ENCODE results near the gene PTCH2.

PTCH2 gene

GRCh38 chr1:44785501-44786137, 57.4 kb downstream of the PTCH2 start:
- in situ Hi-C loops (cut with HindIII; ENCODE audit: low sequenced_read_pairs), result no loop called here
- TF ChIP-seq, protein P1, sequence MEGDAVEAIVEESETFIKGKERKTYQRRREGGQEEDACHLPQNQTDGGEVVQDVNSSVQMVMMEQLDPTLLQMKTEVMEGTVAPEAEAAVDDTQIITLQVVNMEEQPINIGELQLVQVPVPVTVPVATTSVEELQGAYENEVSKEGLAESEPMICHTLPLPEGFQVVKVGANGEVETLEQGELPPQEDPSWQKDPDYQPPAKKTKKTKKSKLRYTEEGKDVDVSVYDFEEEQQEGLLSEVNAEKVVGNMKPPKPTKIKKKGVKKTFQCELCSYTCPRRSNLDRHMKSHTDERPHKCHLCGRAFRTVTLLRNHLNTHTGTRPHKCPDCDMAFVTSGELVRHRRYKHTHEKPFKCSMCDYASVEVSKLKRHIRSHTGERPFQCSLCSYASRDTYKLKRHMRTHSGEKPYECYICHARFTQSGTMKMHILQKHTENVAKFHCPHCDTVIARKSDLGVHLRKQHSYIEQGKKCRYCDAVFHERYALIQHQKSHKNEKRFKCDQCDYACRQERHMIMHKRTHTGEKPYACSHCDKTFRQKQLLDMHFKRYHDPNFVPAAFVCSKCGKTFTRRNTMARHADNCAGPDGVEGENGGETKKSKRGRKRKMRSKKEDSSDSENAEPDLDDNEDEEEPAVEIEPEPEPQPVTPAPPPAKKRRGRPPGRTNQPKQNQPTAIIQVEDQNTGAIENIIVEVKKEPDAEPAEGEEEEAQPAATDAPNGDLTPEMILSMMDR (IDR thresholded peaks at IDR 0.05; ENCODE audit: low read depth, low read length), result no peak
- peak overlapping the region; percentile 27 for H3K4me3 ChIP-seq (ENCODE audit: low read depth, low read length)
- DNase-seq (ENCODE audit: low read depth, low spot score), result no peak

- no peak for DNase-seq (ENCODE audit: low read depth, low spot score)
- no peak overlapping the region for H3K4me3 ChIP-seq (ENCODE audit: low read depth, low read length)
- TF ChIP-seq, protein P1 (IDR thresholded peaks at IDR 0.05; ENCODE audit: low read depth, low read length), result no peak
- in situ Hi-C loops (cut with HindIII; ENCODE audit: low sequenced_read_pairs), result no loop called here
These were observed 58.0 kb downstream of the PTCH2 start for GRCh38 chr1:44785029-44785380.

DNA sequence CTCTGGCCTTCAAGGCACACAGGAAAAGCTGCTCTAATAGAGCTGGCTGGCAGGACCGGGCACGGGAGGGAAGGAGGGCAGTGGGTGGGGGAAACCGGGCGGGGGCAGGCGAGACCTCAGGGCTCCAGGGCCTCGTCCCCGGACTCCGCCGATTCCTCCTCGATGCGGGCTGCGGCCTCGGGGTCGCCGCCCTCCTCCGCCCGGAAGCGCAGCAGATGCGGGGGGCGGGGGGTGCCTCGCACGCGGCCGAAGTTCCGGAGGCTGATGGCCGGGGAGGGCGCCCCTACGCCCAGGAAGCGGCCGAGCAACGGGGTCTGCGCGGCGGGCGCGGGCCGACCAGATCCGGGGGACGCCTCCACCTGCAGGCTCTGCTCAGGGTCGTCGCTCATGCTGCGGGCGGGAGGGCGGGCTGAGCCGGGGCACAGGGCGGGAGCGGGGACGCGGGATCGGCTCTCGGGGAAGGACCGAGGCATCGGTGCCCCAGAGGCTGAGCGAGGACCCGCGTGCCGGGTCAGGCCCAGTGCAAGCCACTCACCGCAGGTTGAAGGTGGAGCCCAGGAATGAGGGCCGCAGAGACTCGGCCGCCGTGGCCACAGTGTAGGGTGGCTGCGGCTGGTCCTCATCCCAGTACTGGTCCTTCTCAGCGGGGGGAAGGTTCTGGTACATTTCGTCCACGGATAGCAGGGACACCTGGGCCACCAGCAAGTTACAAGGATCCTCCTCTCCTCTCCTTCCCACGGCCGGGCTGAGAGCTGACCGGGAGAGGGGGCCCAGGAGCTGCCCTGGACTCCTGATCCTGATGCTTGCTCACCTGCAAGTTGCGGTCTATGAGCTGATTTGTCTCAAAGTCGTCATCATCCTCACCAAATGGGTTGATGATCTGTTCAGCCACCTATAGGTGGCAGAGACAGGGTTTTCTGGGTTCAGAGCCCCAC, 58.7 kb downstream of the PTCH2 start:
- in situ Hi-C loops (cut with HindIII; ENCODE audit: low sequenced_read_pairs), result no loop called here
- TF ChIP-seq, protein P1 (IDR thresholded peaks at IDR 0.05; ENCODE audit: low read depth, low read length), result peak; percentile 12
- peak overlapping the region; percentile 26 for H3K4me3 ChIP-seq (ENCODE audit: low read depth, low read length)
- DNase-seq (ENCODE audit: low read depth, low spot score), result no peak

GRCh38 chr1:44783697-44784093, 59.4 kb downstream of the PTCH2 start:
- in situ Hi-C loops (cut with HindIII; ENCODE audit: low sequenced_read_pairs), result no loop called here
- DNase-seq (ENCODE audit: low read depth, low spot score), result no peak
- TF ChIP-seq, protein P1 (IDR thresholded peaks at IDR 0.05; ENCODE audit: low read depth, low read length), result no peak
- H3K4me3 ChIP-seq (ENCODE audit: low read depth, low read length), result peak overlapping the region; percentile 26

DNA sequence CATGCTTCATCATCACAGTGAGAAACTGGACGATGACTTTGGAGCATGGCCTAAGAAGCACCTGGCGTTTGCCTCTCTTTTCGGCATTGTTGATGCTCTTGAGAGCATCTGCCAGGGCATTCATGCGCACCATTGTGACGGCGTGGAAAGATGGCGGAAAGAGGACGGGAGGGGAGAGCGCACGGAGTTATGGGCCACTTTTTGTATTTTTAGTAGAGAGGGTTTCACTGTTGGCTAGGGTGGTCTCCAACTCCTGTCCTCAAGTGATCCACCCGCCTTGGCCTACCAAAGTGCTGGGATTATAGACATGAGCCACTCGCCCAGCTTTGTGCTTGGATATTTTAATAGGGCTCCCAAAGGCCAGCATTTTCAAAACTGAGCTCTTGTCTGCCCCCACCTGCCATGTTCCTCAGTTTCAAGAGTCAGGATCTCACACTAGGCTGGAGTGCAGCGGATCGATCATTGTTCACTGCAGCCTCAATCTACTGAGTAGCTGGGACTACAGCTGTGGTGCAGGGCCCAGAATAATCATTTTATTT, 62.4 kb downstream of the PTCH2 start:
- H3K4me3 ChIP-seq (ENCODE audit: low read depth, low read length), result no peak overlapping the region
- in situ Hi-C loops (cut with HindIII; ENCODE audit: low sequenced_read_pairs), result no loop called here
- TF ChIP-seq, protein P1 (IDR thresholded peaks at IDR 0.05; ENCODE audit: low read depth, low read length), result no peak

GRCh38 chr1:44778705-44779576, 64.1 kb downstream of the PTCH2 start:
- DNase-seq (ENCODE audit: low read depth, low spot score), result no peak
- in situ Hi-C loops (cut with HindIII; ENCODE audit: low sequenced_read_pairs), result no loop called here
- no peak overlapping the region for H3K4me3 ChIP-seq (ENCODE audit: low read depth, low read length)
- TF ChIP-seq, protein P1 (IDR thresholded peaks at IDR 0.05; ENCODE audit: low read depth, low read length), result no peak

More for the DNA sequence above, 62.4 kb downstream of the PTCH2 start:
- DNase-seq (ENCODE audit: low read depth, low spot score), result no peak
